Measurements from ENCODE around the gene HIVEP1.

The HIVEP1 gene

GRCh38 chr6:12012558-12013306 is 620 bp downstream of the HIVEP1 start:
- no peak for TF ChIP-seq CTCF (IDR thresholded peaks at IDR 0.05)

- TF ChIP-seq CTCF (IDR thresholded peaks at IDR 0.05), result no peak
These were observed 1.2 kb downstream of the HIVEP1 start for GRCh38 chr6:12013307-12013719.

- TF ChIP-seq CTCF (IDR thresholded peaks at IDR 0.05), result no peak
These were observed 2.1 kb downstream of the HIVEP1 start for GRCh38 chr6:12014027-12014872.

- no peak for TF ChIP-seq CTCF (IDR thresholded peaks at IDR 0.05)
These were observed 2.7 kb downstream of the HIVEP1 start for GRCh38 chr6:12014873-12015149.

GRCh38 chr6:12017263-12017662 is 5.2 kb downstream of the HIVEP1 start:
- TF ChIP-seq CTCF (IDR thresholded peaks at IDR 0.05), result no peak

- no peak for TF ChIP-seq CTCF (IDR thresholded peaks at IDR 0.05)
These were observed 5.8 kb downstream of the HIVEP1 start for GRCh38 chr6:12017876-12018401.

GRCh38 chr6:12020187-12020791 is 8.2 kb downstream of the HIVEP1 start:
- no peak for TF ChIP-seq CTCF (IDR thresholded peaks at IDR 0.05)
